HepG2 (cell line): ENCODE measurements around the gene ALCAM. TPM values are rescaled to one million over a fixed set of nuclear protein-coding genes. Genes with fewer than 3 reads are reported as not detected.

Experiments used
- ATAC-seq: fragments of 200-7000 bp; cut with Tn5 transposase; 3 replicates; pipeline ENCODE4 v1.9.1; 2020; ENCODE audit warnings: mild to moderate bottlenecking, moderate library complexity
- BruUV-seq: library from RNA; stranded (reverse); fragments of 400-500 nt; replicated peaks from 2 replicates; lab custom pipeline; 2021; lab: Mats Ljungman, UMichigan
- CTCF ChIA-PET: fragments of 300-600 bp; formaldehyde crosslinking; extraction: SDS; loops from one replicate; lab custom pipeline; 2021; ENCODE audit warnings: low total read pairs, inconsistent platforms, low intra/inter-chr PET ratio; lab: Yijun Ruan, JAX
- POLR2A ChIA-PET: fragments of 350-600 bp; sonication (Branson Sonifier 250); formaldehyde crosslinking; loops from one replicate; lab custom pipeline; 2020; ENCODE audit warnings: antibody characterized with exemption, inconsistent platforms; lab: Yijun Ruan, JAX
- DNase-seq: peaks from one replicate; pipeline ENCODE4 v3.0.0-alpha.2; 2015; ENCODE audit warnings: low spot score
- FAIRE-seq: peaks from 3 replicates; lab custom pipeline; 2011; peaks lifted over from hg19 to GRCh38; lab: Jason Lieb, UNC
- H2AFZ ChIP-seq: one replicate; pipeline ENCODE4 v1.6.1; 2011; ENCODE audit warnings: low read length, inconsistent platforms
- H3K27ac ChIP-seq: fragments of 300-600 bp; 3 replicates; pipeline ENCODE4 v1.8.0; 2011; ENCODE audit warnings: mixed run types, mild to moderate bottlenecking, mixed read lengths, low read length, inconsistent platforms; ENCODE audit not compliant: insufficient read depth; ENCODE audit errors: extremely low read length
- H3K27me3 ChIP-seq, 2 experiments: fragments of 200-600 bp in 1 of 2; 2 replicates in 1 of 2; 3 replicates in 1 of 2; pipeline versions ENCODE4 v1.6.0 to v1.8.0; 2011; ENCODE audit warnings: low read length in 2 of 2, mild to moderate bottlenecking in 2 of 2, moderate library complexity in 2 of 2, inconsistent platforms in 1 of 2; ENCODE audit not compliant: insufficient read depth in 2 of 2, control insufficient read depth in 1 of 2
- H3K36me3 ChIP-seq, 2 experiments: fragments of 200-600 bp in 1 of 2; replicated peaks in 1 of 2; 2 replicates in 1 of 2; 3 replicates in 1 of 2; pipeline versions ENCODE4 v1.5.1 to v1.8.0; 2011; ENCODE audit warnings: low read length in 2 of 2, inconsistent platforms in 1 of 2; ENCODE audit not compliant: insufficient read depth in 2 of 2, control insufficient read depth in 1 of 2
- H3K4me1 ChIP-seq: 2 replicates; pipeline ENCODE4 v1.5.1; 2012; ENCODE audit warnings: low read length, inconsistent platforms; ENCODE audit not compliant: insufficient read depth
- H3K4me2 ChIP-seq: 2 replicates; pipeline ENCODE4 v1.6.0; 2011; ENCODE audit warnings: low read depth, low read length, inconsistent platforms
- H3K4me3 ChIP-seq, 3 experiments: fragments of 200-600 bp in 1 of 3; sonication (generic), shearing (Covaris generic) in 1 of 3; replicated peaks in 1 of 3; 2 replicates each; pipeline ENCODE4 v1.5.1; 2011 to 2016; ENCODE audit warnings: low read length in 3 of 3, inconsistent platforms in 2 of 3, low read depth in 2 of 3, mild to moderate bottlenecking in 2 of 3, control low read depth in 1 of 3, mixed read lengths in 1 of 3; ENCODE audit not compliant: insufficient read depth in 1 of 3
- H3K79me2 ChIP-seq: one replicate; pipeline ENCODE4 v1.6.1; 2011; ENCODE audit warnings: low read length, inconsistent platforms; ENCODE audit not compliant: insufficient read depth
- H3K9ac ChIP-seq: 2 replicates; pipeline ENCODE4 v1.6.0; 2011; ENCODE audit warnings: mild to moderate bottlenecking, low read depth, low read length, inconsistent platforms; ENCODE audit not compliant: insufficient read depth
- H3K9me3 ChIP-seq: 2 replicates; pipeline ENCODE4 v1.5.1; 2012; ENCODE audit warnings: mild to moderate bottlenecking, low read length
- H4K20me1 ChIP-seq: 2 replicates; pipeline ENCODE4 v1.6.0; 2011; ENCODE audit warnings: inconsistent platforms, mild to moderate bottlenecking, low read length, moderate library complexity; ENCODE audit not compliant: insufficient read depth
- BRCA1 ChIP-seq: sonication (generic); formaldehyde crosslinking; IDR thresholded peaks from 2 replicates; pipeline ENCODE4 v1.4.0; 2020; ENCODE audit warnings: missing genetic modification reagents
- ETV6 ChIP-seq: sonication (generic); formaldehyde crosslinking; conservative IDR thresholded peaks from 2 replicates; pipeline ENCODE4 v1.4.0; 2020; ENCODE audit warnings: missing genetic modification reagents
- GMEB1 ChIP-seq: sonication (generic); formaldehyde crosslinking; IDR thresholded peaks from 2 replicates; pipeline ENCODE4 v1.5.1; 2020; ENCODE audit warnings: missing genetic modification reagents, mild to moderate bottlenecking, borderline replicate concordance
- HNRNPK ChIP-seq: fragments of 200-400 bp; formaldehyde crosslinking; IDR thresholded peaks from 2 replicates; pipeline ENCODE4 v1.6.1; 2018; ENCODE audit warnings: low read length, low read depth, moderate library complexity, mild to moderate bottlenecking; ENCODE audit not compliant: poor library complexity, severe bottlenecking
- SKIL ChIP-seq: sonication (generic); formaldehyde crosslinking; IDR thresholded peaks from 2 replicates; pipeline ENCODE4 v1.8.0; 2022; ENCODE audit warnings: missing genetic modification reagents, mild to moderate bottlenecking, moderate library complexity, borderline replicate concordance
- SMARCE1 ChIP-seq: fragments of 450-650 bp; IDR thresholded peaks from 2 replicates; pipeline ENCODE4 v1.6.1; 2017; ENCODE audit warnings: borderline replicate concordance
- USF2 ChIP-seq, 2 experiments: sonication (generic) in 1 of 2; formaldehyde crosslinking in 1 of 2; IDR thresholded peaks; 2 replicates each; pipeline versions ENCODE4 v1.5.1 to v1.6.1; 2011 to 2020; ENCODE audit warnings: borderline replicate concordance in 1 of 2, low read depth in 1 of 2, low read length in 1 of 2, mild to moderate bottlenecking in 1 of 2, missing genetic modification reagents in 1 of 2, moderate library complexity in 1 of 2
- YEATS2 ChIP-seq: sonication (generic); formaldehyde crosslinking; IDR thresholded peaks from 2 replicates; pipeline ENCODE4 v1.4.0; 2020; ENCODE audit warnings: missing genetic modification reagents, borderline replicate concordance
- ZNF143 ChIP-seq: sonication (generic); formaldehyde crosslinking; IDR thresholded peaks from 2 replicates; pipeline ENCODE4 v1.4.0; 2020; ENCODE audit warnings: missing genetic modification reagents
- ZNF251 ChIP-seq: sonication (generic); formaldehyde crosslinking; IDR thresholded peaks from 2 replicates; pipeline ENCODE4 v1.9.0; 2021; ENCODE audit warnings: mild to moderate bottlenecking, missing genetic modification reagents
- ZNF550 ChIP-seq: sonication (generic); formaldehyde crosslinking; IDR thresholded peaks from 2 replicates; pipeline ENCODE4 v1.4.0; 2020; ENCODE audit warnings: mild to moderate bottlenecking, missing genetic modification reagents, borderline replicate concordance
- ZNF572 ChIP-seq: sonication (generic); formaldehyde crosslinking; IDR thresholded peaks from 2 replicates; pipeline ENCODE4 v1.5.1; 2020; ENCODE audit warnings: mild to moderate bottlenecking, missing genetic modification reagents
- ZSCAN25 ChIP-seq: sonication (generic); formaldehyde crosslinking; IDR thresholded peaks from 2 replicates; pipeline ENCODE4 v1.8.0; 2022; ENCODE audit warnings: mild to moderate bottlenecking, missing genetic modification reagents
- ZXDC ChIP-seq: sonication (generic); formaldehyde crosslinking; IDR thresholded peaks from 2 replicates; pipeline ENCODE4 v1.5.0; 2020; ENCODE audit warnings: mild to moderate bottlenecking, missing genetic modification reagents
- WGBS: methylation state at CpG from one replicate; pipeline ENCODE4 v1.1.6; 2017; ENCODE audit warnings: low lambda C conversion rate; 5-methylcytosine and 5-hydroxymethylcytosine counted together
- in situ Hi-C: cut with HindIII; loops from 2 replicates; pipeline ENCODE4 v1.10.0; 2017; ENCODE audit warnings: low pct_unique_long_range_greater_than_20kb; ENCODE audit not compliant: extremely low pct_ligation_motif_present
- intact Hi-C: fragments of 100-400 bp; cut with micrococcal nuclease; formaldehyde crosslinking; loops from one replicate; pipeline ENCODE4 v1.10.0; 2022; ENCODE audit not compliant: unreplicated experiment
- polyA plus RNA-seq, 8 experiments: library from polyadenylated mRNA; depleted of rRNA in 3 of 8; stranded (reverse) in 7 of 8; unstranded in 1 of 8; fragments of >200 nt; fragmentation: Illumina TruSeq in 4 of 8; extraction: Trizol in 4 of 8; gene quantifications; 2 replicates each; pipeline versions ENCODE4 v1.2.1 to v1.2.3, GENCODE V29; 2011 to 2016; ENCODE audit warnings: low read depth in 4 of 8, missing spikeins in 1 of 8, mixed read lengths in 1 of 8; ENCODE audit not compliant: insufficient read depth in 1 of 8
- total RNA-seq, 5 experiments: library from RNA; depleted of rRNA; stranded (reverse); fragments of >200 nt; fragmentation: Illumina TruSeq; extraction: Trizol; gene quantifications; 2 replicates each; pipeline ENCODE4 v1.2.3, GENCODE V29; 2016; ENCODE audit warnings: low read depth in 1 of 5

Gene ALCAM
- total and polyA plus RNA-seq, 2 of the 13 experiments (the other 11 are each of a cell fraction or from before 2014, with no cell fraction given), result 26.0 to 33.1 TPM

- no peak for TF ChIP-seq GMEB1 (CRISPR knock-in tag)
- no peak for TF ChIP-seq BRCA1
- TF ChIP-seq ZNF550, result no peak
- TF ChIP-seq, all 625 proteins: peak for 0
Measured at GRCh38 chr3:105322570-105323273, 44.0 kb upstream of the ALCAM start (continued).

GRCh38 chr3:105323274-105323599 is 43.5 kb upstream of the ALCAM start:
- H3K27me3 ChIP-seq, result no peaks in the 10 kb centered on the region
- no peaks in the 10 kb centered on the region for H3K36me3 ChIP-seq
- H3K79me2 ChIP-seq, result no peaks in the 10 kb centered on the region
- no peak for DNase-seq
- TF ChIP-seq ZNF143 (no peak), ZXDC (CRISPR knock-in tag) (no peak), ZSCAN25 (CRISPR knock-in tag) (no peak), USF2 (IDR thresholded peaks at IDR 0.05; ENCODE audit: low read depth, low read length) (no peak), USF2 (CRISPR knock-in tag; IDR thresholded peaks at IDR 0.05; ENCODE audit: borderline replicate concordance) (no peak), YEATS2 (CRISPR knock-in tag) (no peak), ZNF572 (no peak), SKIL (no peak), ZNF251 (CRISPR knock-in tag) (no peak), SMARCE1 (no peak), ETV6 (CRISPR knock-in tag) (no peak), HNRNPK (no peak)
- no TSS peak for BruUV-seq
- intact Hi-C loops (no loop called here), in situ Hi-C loops (no loop called here)
- no peak overlapping the region for H3K4me3 ChIP-seq
- 0% methylated on average over 2 of the region's 2 CpGs for WGBS
- no peak overlapping the region for H3K9ac ChIP-seq
- no peaks in the 10 kb centered on the region for H3K4me1 ChIP-seq
- ATAC-seq, result no peak
- no peak overlapping the region for H3K27ac ChIP-seq
- no peaks in the 10 kb centered on the region for H3K9me3 ChIP-seq
- no peak overlapping the region for H3K4me2 ChIP-seq
- POLR2A ChIA-PET, result no interaction called here
- no peak overlapping the region for H2AFZ ChIP-seq
- no peak for FAIRE-seq
- H4K20me1 ChIP-seq, result no peaks in the 10 kb centered on the region
- CTCF ChIA-PET, result no interaction called here
